SK-N-SH treated with all-trans-retinoic acid at 6 μM for 48 hours (cell line): Measurements from ENCODE around the gene P2RX3.

Source experiments
- OSR1 ChIP-seq: fragments of 250-450 bp; sonication (Bioruptor Pico); IDR thresholded peaks from 2 replicates; pipeline ENCODE4 v1.8.0; 2022; ENCODE audit warnings: moderate library complexity, mild to moderate bottlenecking, inconsistent platforms
- PATZ1 ChIP-seq: fragments of 250-450 bp; sonication (Bioruptor Pico); IDR thresholded peaks from 2 replicates; pipeline ENCODE4 v1.8.0; 2020; ENCODE audit warnings: mild to moderate bottlenecking, moderate library complexity, borderline replicate concordance
- RARB ChIP-seq: fragments of 250-450 bp; sonication (Bioruptor Pico); IDR thresholded peaks from 2 replicates; pipeline ENCODE4 v1.8.0; 2021; ENCODE audit warnings: mild to moderate bottlenecking, moderate library complexity
- SNAI2 ChIP-seq: fragments of 250-450 bp; sonication (Bioruptor Pico); IDR thresholded peaks from 2 replicates; pipeline ENCODE4 v1.5.0; 2020; ENCODE audit warnings: mild to moderate bottlenecking, moderate library complexity

GRCh38 chr11:57390535-57390934 is 52.4 kb downstream of the P2RX3 start, which contains the start of gene PRG2:
- TF ChIP-seq PATZ1 (CRISPR knock-in tag), result no peak
- TF ChIP-seq OSR1 (CRISPR knock-in tag), result no peak
- TF ChIP-seq SNAI2 (CRISPR knock-in tag), result no peak
- no peak for TF ChIP-seq RARB (CRISPR knock-in tag)
